GM23248 (cell line): ENCODE results near the gene PLEKHJ1.

Source experiments
- EZH2 ChIP-seq: fragments of 200-600 bp; sonication (generic); IDR thresholded peaks from 2 replicates; pipeline ENCODE4 v1.6.1; 2018; ENCODE audit warnings: antibody characterized with exemption, mild to moderate bottlenecking; ENCODE audit not compliant: insufficient read depth, poor library complexity, severe bottlenecking
- EZH2phosphoT487 ChIP-seq: fragments of 200-600 bp; sonication (generic); IDR thresholded peaks from 2 replicates; pipeline ENCODE4 v1.6.1; 2018; ENCODE audit warnings: antibody characterized with exemption, moderate library complexity, mild to moderate bottlenecking, low read depth; ENCODE audit not compliant: insufficient read depth

- TF ChIP-seq EZH2 = no peak
- TF ChIP-seq EZH2phosphoT487 = no peak
These were observed 7.9 kb upstream of the PLEKHJ1 start for GRCh38 chr19:2244125-2244411.
